Left ventricle myocardium superior (tissue), 1 donor: ENCODE measurements around the gene PDE1C. TPM values are rescaled to one million over a fixed set of nuclear protein-coding genes. Genes with fewer than 3 reads are reported as not detected.

Source experiments
- ATAC-seq: fragments of 200-7000 bp; cut with Tn5 transposase; one replicate; pipeline ENCODE4 v1.9.1; 2020; ENCODE audit warnings: mild to moderate bottlenecking, moderate library complexity
- DNase-seq: peaks from one replicate; pipeline ENCODE4 v3.0.0-alpha.2; 2020
- intact Hi-C: fragments of 100-400 bp; cut with micrococcal nuclease; formaldehyde crosslinking; loops from one replicate; pipeline ENCODE4 v1.11.0; 2022
- total RNA-seq: library from RNA; stranded (reverse); fragmentation: NEBNext Ultra II Directional; extraction: Animal tissue kit (Norgen Biotek cat#: 25700); gene quantifications from one replicate; pipeline ENCODE4 v1.2.1, GENCODE V29; 2021
- donor health status: DM: no; HTN: yes; CAD: no; lungs with severe emphysema.

The PDE1C gene
- total RNA-seq, 1 donor from 2014 or later = 192 TPM

- ATAC-seq (no peak), DNase-seq (no peak)
- intact Hi-C loops = no loop called here
These were observed 302.4 kb downstream of the PDE1C start for GRCh38 chr7:31767686-31768358.

- no peak for DNase-seq
- no peak for ATAC-seq
- intact Hi-C loops = no loop called here
These were observed 305.7 kb downstream of the PDE1C start for GRCh38 chr7:31764462-31764861.

- ATAC-seq (no peak), DNase-seq (no peak)
- intact Hi-C loops = no loop called here
These were observed 306.7 kb downstream of the PDE1C start for GRCh38 chr7:31763548-31763947.

GRCh38 chr7:31761646-31762045, 308.6 kb downstream of the PDE1C start:
- DNase-seq (peak; percentile 56), ATAC-seq (no peak)
- intact Hi-C loops = no loop called here

- ATAC-seq (no peak), DNase-seq (no peak)
- intact Hi-C loops = no loop called here
These were observed 311.5 kb downstream of the PDE1C start for GRCh38 chr7:31758755-31759154.

- DNase-seq (no peak), ATAC-seq (peak; percentile 46)
- intact Hi-C loops = no loop called here
These were observed 318.5 kb downstream of the PDE1C start for GRCh38 chr7:31751726-31752125.

GRCh38 chr7:31748084-31748483, 322.1 kb downstream of the PDE1C start:
- ATAC-seq (no peak), DNase-seq (no peak)
- intact Hi-C loops = loop anchor here (10.0 kb wide), 2 partner anchors 597 to 727 kb away; no protein-coding TSS in a partner anchor

GRCh38 chr7:31747553-31747952, 322.7 kb downstream of the PDE1C start:
- DNase-seq = no peak
- ATAC-seq = no peak
- intact Hi-C loops = loop anchor here (10.0 kb wide), 2 partner anchors 597 to 727 kb away; no protein-coding TSS in a partner anchor

GRCh38 chr7:31744294-31744874, 325.8 kb downstream of the PDE1C start:
- intact Hi-C loops = loop anchor here (5.0 to 10.0 kb wide), 3 partner anchors 458 to 730 kb away; no protein-coding TSS in a partner anchor
- DNase-seq = peak; percentile 68
- ATAC-seq = peak; percentile 67

- ATAC-seq (no peak), DNase-seq (no peak)
- intact Hi-C loops = loop anchor here (5.0 to 10.0 kb wide), 3 partner anchors 460 to 733 kb away; no protein-coding TSS in a partner anchor
These were observed 328.4 kb downstream of the PDE1C start for GRCh38 chr7:31741852-31742251.

GRCh38 chr7:31735991-31736982, 333.9 kb downstream of the PDE1C start:
- peak; percentile 42 for DNase-seq
- peak; percentile 79 for ATAC-seq
- intact Hi-C loops = no loop called here

- DNase-seq (no peak), ATAC-seq (no peak)
- intact Hi-C loops = no loop called here
These were observed 335.8 kb downstream of the PDE1C start for GRCh38 chr7:31734456-31734855.

GRCh38 chr7:31729195-31729804, 340.9 kb downstream of the PDE1C start:
- ATAC-seq (no peak), DNase-seq (no peak)
- intact Hi-C loops = no loop called here

GRCh38 chr7:31724696-31725095, 345.5 kb downstream of the PDE1C start:
- DNase-seq = no peak
- intact Hi-C loops = no loop called here
- no peak for ATAC-seq

- DNase-seq (no peak), ATAC-seq (no peak)
- intact Hi-C loops = no loop called here
These were observed 349.8 kb downstream of the PDE1C start for GRCh38 chr7:31720366-31720765.

- intact Hi-C loops = no loop called here
- DNase-seq (no peak), ATAC-seq (no peak)
These were observed 353.9 kb downstream of the PDE1C start for GRCh38 chr7:31716355-31716754.

- intact Hi-C loops = no loop called here
- DNase-seq (no peak), ATAC-seq (no peak)
These were observed 360.0 kb downstream of the PDE1C start for GRCh38 chr7:31710171-31710570.

- no peak for ATAC-seq
- intact Hi-C loops = no loop called here
- no peak for DNase-seq
These were observed 363.1 kb downstream of the PDE1C start for GRCh38 chr7:31707089-31707488.

GRCh38 chr7:31705377-31705776, 364.8 kb downstream of the PDE1C start:
- intact Hi-C loops = no loop called here
- ATAC-seq (no peak), DNase-seq (no peak)
